Nephron progenitor cell (in vitro differentiated cells): ENCODE data around the gene OLFML1.

Source experiments
- DNase-seq: peaks from one replicate; pipeline ENCODE4 v3.0.0; 2021
- H3K27ac Mint-ChIP-seq: 2 replicates; pipeline ENCODE4 v1.8.0; 2021; ENCODE audit warnings: mild to moderate bottlenecking, moderate library complexity, mixed read lengths
- H3K27me3 Mint-ChIP-seq: 2 replicates; pipeline ENCODE4 v1.8.0; 2021; ENCODE audit warnings: mild to moderate bottlenecking, low read depth, mixed read lengths; ENCODE audit not compliant: poor library complexity
- H3K36me3 Mint-ChIP-seq: 2 replicates; pipeline ENCODE4 v1.8.0; 2021; ENCODE audit warnings: low read depth, mixed read lengths
- H3K4me1 Mint-ChIP-seq: 2 replicates; pipeline ENCODE4 v1.8.0; 2021; ENCODE audit warnings: mixed read lengths
- H3K4me3 Mint-ChIP-seq: 2 replicates; pipeline ENCODE4 v1.8.0; 2021; ENCODE audit warnings: mild to moderate bottlenecking, moderate library complexity, mixed read lengths
- H3K9me3 Mint-ChIP-seq: 2 replicates; pipeline ENCODE4 v1.8.0; 2021; ENCODE audit warnings: mild to moderate bottlenecking, moderate library complexity, mixed read lengths
- CTCF ChIP-seq: fragments of 200-600 bp; sonication (generic); IDR thresholded peaks from 2 replicates; pipeline ENCODE4 v1.5.0; 2021; ENCODE audit warnings: antibody characterized with exemption

Gene OLFML1

DNA sequence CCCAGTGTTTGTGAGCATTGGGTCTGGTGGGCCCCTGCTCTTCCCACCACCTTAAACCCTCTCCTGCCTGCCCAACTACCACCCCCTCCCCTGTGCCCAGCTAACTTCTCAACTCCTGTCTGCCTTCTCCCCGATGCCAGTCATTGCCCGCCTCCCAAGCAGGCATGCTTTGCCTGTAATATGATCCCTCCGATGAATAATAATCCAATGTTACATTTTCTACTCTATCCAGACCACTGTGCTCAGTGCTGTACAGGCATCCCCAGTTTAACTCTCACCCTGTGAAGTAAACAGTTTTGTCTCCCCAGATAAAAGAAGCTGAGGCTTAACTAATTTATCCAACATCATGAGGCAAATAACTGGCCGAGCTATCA, 35.5 kb upstream of the OLFML1 start:
- DNase-seq: no peak
- Mint-ChIP-seq H3K4me1 (peaks cover 9% of the 10 kb centered on the region), H3K27ac (no peak overlapping the region)

DNA sequence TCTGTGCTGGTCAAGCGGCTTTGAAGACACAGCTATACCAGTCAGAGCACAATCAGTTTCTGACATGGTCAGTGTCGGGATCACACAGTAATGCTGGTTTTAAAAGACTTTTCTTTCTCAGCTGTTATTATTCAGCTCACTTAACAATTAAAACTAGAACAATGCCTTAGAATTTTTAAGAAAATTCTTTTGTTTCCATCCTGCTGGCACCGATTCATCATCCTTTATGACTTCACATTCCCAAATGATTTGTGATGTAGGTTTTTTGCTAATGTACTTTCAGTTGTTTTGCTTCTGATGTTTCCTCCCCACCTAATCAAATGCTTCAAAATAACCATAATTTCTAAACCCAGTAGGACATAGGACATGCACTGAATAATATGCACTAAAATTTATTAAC, 34.5 kb upstream of the OLFML1 start:
- TF ChIP-seq CTCF: no peak
- H3K27me3 Mint-ChIP-seq: peaks cover 6% of the 10 kb centered on the region
- H3K4me3 Mint-ChIP-seq: no peak overlapping the region
- H3K36me3 Mint-ChIP-seq: no peaks in the 10 kb centered on the region
- H3K4me1 Mint-ChIP-seq: no peaks in the 10 kb centered on the region
- no peaks in the 10 kb centered on the region for H3K9me3 Mint-ChIP-seq
- no peak overlapping the region for H3K27ac Mint-ChIP-seq
- no peak for DNase-seq

More for the DNA sequence above, 35.5 kb upstream of the OLFML1 start:
- peaks cover 6% of the 10 kb centered on the region for H3K27me3 Mint-ChIP-seq
- H3K36me3 Mint-ChIP-seq: no peaks in the 10 kb centered on the region
- no peaks in the 10 kb centered on the region for H3K9me3 Mint-ChIP-seq
- no peak for TF ChIP-seq CTCF
- H3K4me3 Mint-ChIP-seq: no peak overlapping the region

- H3K4me1 Mint-ChIP-seq: no peaks in the 10 kb centered on the region
- no peak for DNase-seq
- peaks cover 6% of the 10 kb centered on the region for H3K27me3 Mint-ChIP-seq
- no peak for TF ChIP-seq CTCF
- no peaks in the 10 kb centered on the region for H3K9me3 Mint-ChIP-seq
- H3K4me3 Mint-ChIP-seq: no peak overlapping the region
- H3K36me3 Mint-ChIP-seq: no peaks in the 10 kb centered on the region
- peak overlapping the region; percentile 40 for H3K27ac Mint-ChIP-seq
Measured at GRCh38 chr11:7451520-7451919, 33.8 kb upstream of the OLFML1 start.

GRCh38 chr11:7451952-7452494, 33.3 kb upstream of the OLFML1 start:
- DNase-seq: no peak
- no peaks in the 10 kb centered on the region for H3K9me3 Mint-ChIP-seq
- H3K27me3 Mint-ChIP-seq: peaks cover 6% of the 10 kb centered on the region
- H3K27ac Mint-ChIP-seq: peak overlapping the region; percentile 40
- TF ChIP-seq CTCF: no peak
- H3K36me3 Mint-ChIP-seq: no peaks in the 10 kb centered on the region
- no peaks in the 10 kb centered on the region for H3K4me1 Mint-ChIP-seq
- no peak overlapping the region for H3K4me3 Mint-ChIP-seq

GRCh38 chr11:7454854-7455253, 30.5 kb upstream of the OLFML1 start:
- H3K27ac Mint-ChIP-seq: no peak overlapping the region
- no peak overlapping the region for H3K4me3 Mint-ChIP-seq
- H3K4me1 Mint-ChIP-seq: no peaks in the 10 kb centered on the region
- peaks cover 10% of the 10 kb centered on the region for H3K27me3 Mint-ChIP-seq
- no peak for DNase-seq
- H3K36me3 Mint-ChIP-seq: no peaks in the 10 kb centered on the region
- no peaks in the 10 kb centered on the region for H3K9me3 Mint-ChIP-seq
- TF ChIP-seq CTCF: no peak

- Mint-ChIP-seq H3K27me3 (peaks cover 10% of the 10 kb centered on the region), H3K27ac (no peak overlapping the region), H3K9me3 (no peaks in the 10 kb centered on the region), H3K4me1 (no peaks in the 10 kb centered on the region), H3K36me3 (no peaks in the 10 kb centered on the region), H3K4me3 (no peak overlapping the region)
- no peak for TF ChIP-seq CTCF
- DNase-seq: no peak
Measured at GRCh38 chr11:7457211-7457610, 28.1 kb upstream of the OLFML1 start.
